ENCODE measurements around the gene ADCY5.

DNA sequence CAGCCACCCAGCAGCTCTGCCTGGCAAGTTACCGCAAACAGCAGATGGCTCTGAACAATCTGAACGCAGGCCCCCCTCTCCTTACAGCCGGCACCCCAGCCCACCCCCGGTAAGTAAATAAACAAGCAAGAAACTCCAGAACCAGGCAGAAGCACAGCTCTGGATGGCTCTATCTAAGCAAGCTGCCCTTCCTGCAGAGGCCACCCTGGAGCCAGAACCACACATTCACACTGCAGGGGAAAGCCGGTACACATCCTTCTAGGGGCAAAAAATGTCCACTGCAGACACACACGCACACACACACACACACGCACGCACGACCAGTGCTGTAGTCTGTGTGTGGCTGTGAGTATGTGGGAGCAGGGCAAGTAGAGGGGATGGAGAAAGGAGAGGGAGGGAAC, 63.9 kb downstream of the ADCY5 start:
- no peak for TF ChIP-seq CTCF (IDR thresholded peaks at IDR 0.05)
- no peak for TF ChIP-seq EZH2 (IDR thresholded peaks at IDR 0.05; ENCODE audit: borderline replicate concordance, insufficient read depth, low read depth, low read length, poor library complexity, severe bottlenecking)
